OCI-LY1 (cell line): ENCODE results near the gene GABARAPL2.

Experiments used
- EZH2 ChIP-seq: fragments of 200-600 bp; sonication (generic), shearing (Covaris generic); IDR thresholded peaks from 2 replicates; pipeline ENCODE4 v1.8.0; 2017; ENCODE audit warnings: borderline replicate concordance, mixed run types, mild to moderate bottlenecking, antibody characterized with exemption, low read length, moderate library complexity, mixed read lengths
- TF ChIP-seq, protein P1 (sequence below): fragments of 200-600 bp; sonication (generic), shearing (Covaris generic); IDR thresholded peaks from 2 replicates; pipeline ENCODE4 v1.5.1; 2017; ENCODE audit warnings: mild to moderate bottlenecking, antibody characterized with exemption, low read length, moderate library complexity, mixed read lengths

DNA sequence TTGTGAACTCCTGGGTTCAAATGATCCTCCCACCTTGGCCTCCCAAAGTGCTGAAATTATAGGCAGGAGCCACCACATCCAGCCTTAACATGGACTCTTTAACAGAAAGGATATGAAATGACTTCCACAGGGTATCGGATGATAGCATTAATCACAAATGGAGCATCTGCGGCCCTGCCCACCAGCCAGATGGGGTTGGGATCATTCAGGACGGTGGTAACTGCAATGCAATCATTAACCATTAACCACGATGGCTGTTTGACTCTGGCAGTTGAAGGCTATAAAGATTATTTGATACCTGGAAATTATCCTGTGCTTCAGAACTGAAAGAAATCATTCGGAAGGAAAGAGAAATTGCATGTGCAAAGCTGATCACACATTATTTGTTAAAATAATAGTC is 24.9 kb upstream of the GABARAPL2 start:
- TF ChIP-seq, protein P1, sequence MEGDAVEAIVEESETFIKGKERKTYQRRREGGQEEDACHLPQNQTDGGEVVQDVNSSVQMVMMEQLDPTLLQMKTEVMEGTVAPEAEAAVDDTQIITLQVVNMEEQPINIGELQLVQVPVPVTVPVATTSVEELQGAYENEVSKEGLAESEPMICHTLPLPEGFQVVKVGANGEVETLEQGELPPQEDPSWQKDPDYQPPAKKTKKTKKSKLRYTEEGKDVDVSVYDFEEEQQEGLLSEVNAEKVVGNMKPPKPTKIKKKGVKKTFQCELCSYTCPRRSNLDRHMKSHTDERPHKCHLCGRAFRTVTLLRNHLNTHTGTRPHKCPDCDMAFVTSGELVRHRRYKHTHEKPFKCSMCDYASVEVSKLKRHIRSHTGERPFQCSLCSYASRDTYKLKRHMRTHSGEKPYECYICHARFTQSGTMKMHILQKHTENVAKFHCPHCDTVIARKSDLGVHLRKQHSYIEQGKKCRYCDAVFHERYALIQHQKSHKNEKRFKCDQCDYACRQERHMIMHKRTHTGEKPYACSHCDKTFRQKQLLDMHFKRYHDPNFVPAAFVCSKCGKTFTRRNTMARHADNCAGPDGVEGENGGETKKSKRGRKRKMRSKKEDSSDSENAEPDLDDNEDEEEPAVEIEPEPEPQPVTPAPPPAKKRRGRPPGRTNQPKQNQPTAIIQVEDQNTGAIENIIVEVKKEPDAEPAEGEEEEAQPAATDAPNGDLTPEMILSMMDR = no peak
- no peak for TF ChIP-seq EZH2
